WI38 (cell line): Measurements from ENCODE around the gene WDR41.
"Not testable (repeated sequence)": the region's sequence is repeated elsewhere in the genome, so short reads cannot be mapped to it uniquely, and the experiment has no call there.

ENCODE experiments used
- H3K4me3 ChIP-seq: 2 replicates; pipeline ENCODE4 v1.5.1; 2011; ENCODE audit warnings: low read depth, mild to moderate bottlenecking, control low read depth, low read length
- TF ChIP-seq, protein P1 (sequence below): IDR thresholded peaks from 2 replicates; pipeline ENCODE4 v1.5.1; 2012; ENCODE audit warnings: low read depth, mild to moderate bottlenecking, control low read depth, low read length

The WDR41 gene

DNA sequence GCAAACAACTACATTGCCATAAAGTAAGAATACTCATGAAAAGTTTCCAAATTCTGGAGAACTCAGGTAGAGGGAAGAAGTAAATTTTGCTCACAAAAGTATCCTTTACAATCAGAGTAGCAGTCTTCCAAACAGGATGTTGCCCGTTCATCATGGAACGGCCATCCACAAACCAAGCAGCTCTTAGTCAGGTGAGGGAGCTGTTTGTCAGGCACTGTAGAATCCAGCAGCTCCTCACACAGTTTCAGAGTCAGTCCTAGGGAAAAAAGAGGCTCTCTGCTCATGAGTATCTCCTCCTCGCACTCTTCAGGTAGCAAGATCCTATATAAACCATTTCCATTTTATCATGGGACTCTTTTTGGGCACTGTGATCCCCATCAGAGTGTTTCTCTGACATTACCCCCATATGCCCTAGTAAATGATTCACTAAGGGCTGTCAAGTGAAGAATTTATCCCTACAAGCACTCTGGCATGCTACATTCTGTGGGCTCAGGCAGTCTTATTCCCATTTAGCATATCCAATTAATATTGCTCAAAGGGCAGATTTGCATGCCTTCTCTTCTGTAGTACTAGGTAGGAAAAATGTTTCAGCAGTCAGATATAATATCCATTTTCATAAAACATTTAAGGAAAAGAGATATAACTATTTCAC is 97.9 kb downstream of the WDR41 start:
- H3K4me3 ChIP-seq, result no peak overlapping the region
- TF ChIP-seq, protein P1, sequence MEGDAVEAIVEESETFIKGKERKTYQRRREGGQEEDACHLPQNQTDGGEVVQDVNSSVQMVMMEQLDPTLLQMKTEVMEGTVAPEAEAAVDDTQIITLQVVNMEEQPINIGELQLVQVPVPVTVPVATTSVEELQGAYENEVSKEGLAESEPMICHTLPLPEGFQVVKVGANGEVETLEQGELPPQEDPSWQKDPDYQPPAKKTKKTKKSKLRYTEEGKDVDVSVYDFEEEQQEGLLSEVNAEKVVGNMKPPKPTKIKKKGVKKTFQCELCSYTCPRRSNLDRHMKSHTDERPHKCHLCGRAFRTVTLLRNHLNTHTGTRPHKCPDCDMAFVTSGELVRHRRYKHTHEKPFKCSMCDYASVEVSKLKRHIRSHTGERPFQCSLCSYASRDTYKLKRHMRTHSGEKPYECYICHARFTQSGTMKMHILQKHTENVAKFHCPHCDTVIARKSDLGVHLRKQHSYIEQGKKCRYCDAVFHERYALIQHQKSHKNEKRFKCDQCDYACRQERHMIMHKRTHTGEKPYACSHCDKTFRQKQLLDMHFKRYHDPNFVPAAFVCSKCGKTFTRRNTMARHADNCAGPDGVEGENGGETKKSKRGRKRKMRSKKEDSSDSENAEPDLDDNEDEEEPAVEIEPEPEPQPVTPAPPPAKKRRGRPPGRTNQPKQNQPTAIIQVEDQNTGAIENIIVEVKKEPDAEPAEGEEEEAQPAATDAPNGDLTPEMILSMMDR, result no peak

DNA sequence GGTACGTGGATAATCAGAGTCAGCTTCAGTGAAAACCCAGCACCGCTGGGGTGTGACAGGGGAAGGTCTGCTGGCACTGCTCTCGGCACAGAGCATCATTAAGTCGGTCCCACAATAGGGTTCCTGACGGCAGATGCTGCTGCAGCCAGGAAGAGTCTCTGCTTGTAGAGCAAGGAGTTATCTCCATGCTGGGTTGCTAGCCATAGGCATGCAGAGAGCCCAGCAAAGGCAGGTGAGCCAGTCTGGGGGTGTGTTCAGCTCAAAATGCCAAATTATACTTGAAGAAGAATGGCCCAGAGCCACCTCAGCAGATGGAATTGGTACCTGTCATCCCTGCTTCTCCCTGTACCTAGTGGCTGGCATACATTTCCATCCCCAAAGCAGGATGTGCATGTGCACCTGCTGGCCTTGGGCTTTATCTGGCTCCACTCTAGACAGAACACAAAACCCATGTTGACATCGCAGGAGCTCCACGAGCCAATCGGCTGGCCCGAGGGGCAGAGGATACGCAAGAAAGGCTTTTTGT is 100.8 kb downstream of the WDR41 start:
- TF ChIP-seq, protein P1, result no peak
- no peak overlapping the region for H3K4me3 ChIP-seq

DNA sequence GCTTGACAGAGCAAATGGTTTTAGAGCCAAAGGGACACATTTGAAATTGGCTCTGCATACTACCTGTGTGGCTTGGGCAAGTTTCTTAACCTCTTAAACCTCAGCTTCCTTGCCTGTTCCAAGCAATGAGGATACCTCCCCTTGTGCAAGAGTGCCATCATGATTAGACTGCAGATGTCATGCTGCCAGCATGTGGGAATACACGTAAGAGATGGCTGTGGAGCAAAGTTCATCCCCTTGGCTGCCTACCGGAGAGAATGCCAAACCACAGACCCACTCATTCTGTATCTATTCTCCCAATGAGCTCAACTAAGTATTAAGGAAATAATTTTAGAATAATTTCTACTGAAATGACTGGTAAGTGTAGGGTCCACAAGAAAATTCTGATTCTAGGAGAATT is 101.3 kb downstream of the WDR41 start:
- no peak overlapping the region for H3K4me3 ChIP-seq
- TF ChIP-seq, protein P1, result no peak

DNA sequence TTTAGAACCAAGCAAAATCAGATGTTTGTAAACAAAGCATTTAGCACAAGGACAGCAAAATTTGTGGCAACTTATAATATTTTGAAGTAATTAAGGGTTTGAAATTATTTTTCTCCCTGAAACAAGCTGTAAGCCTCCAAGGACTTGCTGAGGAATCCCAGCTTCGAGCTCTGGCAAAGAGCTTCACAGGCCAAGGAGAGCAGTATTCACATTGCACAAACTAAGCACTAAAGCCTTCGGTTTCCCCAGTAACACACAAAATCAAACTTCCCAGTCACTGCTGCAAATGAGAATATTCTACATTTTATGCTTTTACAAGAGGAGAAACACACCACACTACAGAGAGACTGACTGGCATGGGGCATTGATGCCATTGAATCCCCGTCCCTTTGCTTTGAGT is 101.9 kb downstream of the WDR41 start:
- TF ChIP-seq, protein P1, result no peak
- H3K4me3 ChIP-seq, result no peak overlapping the region

DNA sequence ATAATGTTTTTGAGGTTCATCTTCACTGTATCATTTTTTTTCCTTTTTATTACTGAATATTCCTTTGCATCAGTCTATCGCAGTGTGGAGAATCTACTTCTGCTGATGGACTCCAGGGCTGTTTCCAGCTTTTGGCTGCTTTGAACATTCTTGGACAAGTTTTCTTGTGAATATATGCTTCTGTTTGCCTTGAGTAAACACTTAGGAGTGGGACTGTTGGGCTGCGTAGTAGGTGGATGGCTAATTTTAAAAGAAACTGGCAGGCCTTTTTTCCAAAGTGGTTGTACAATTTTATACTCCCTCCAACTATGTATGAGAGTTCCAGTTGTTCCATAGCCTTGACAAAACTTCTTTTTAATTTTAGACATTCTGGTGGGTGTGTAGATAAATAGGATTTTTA is 102.4 kb downstream of the WDR41 start:
- H3K4me3 ChIP-seq, result no peak overlapping the region
- TF ChIP-seq, protein P1, result no peak

DNA sequence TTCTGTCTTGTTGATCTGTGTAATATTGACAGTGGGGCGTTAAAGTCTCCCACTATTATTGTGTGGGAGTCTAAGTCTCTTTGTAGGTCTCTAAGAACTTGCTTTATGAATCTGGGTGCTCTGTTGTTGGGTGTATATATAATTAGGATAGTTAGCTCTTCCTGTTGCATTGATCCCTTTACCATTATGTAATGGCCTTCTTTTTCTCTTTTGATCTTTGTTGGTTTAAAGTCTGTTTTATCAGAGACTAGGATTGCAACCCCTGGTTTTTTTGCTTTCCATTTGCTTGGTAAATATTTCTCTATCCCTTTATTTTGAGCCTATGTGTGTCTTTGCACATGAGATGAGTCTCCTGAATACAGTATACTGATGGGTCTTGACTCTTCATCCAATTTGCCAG is 105.8 kb downstream of the WDR41 start:
- H3K4me3 ChIP-seq, result not testable (repeated sequence)

DNA sequence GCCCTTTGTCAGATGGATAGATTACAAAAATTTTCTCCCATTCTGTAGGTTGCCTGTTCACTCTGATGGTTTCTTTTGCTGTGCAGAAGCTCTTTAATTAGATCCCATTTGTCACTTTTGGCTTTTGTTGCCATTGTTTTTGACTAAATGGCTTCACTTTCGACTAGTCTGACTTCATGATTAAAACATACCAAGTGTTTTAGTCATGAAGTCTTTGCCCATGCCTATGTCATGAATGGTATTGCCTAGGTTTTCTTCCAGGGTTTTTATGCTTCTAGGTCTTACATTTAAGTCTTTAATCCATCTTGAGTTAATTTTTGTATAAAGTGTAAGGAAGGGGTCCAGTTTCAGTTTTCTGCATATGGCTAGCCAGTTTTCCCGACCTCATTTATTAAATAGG is 108.8 kb downstream of the WDR41 start:
- not testable (repeated sequence) for H3K4me3 ChIP-seq
